Activated naive CD4-positive, alpha-beta T cell treated with anti-CD3 and anti-CD28 coated beads for 36 hours (primary cell): Measurements from ENCODE around the gene PARN. TPM values are rescaled to one million over a fixed set of nuclear protein-coding genes. Genes with fewer than 3 reads are reported as not detected.
"Not testable (repeated sequence)": the region's sequence is repeated elsewhere in the genome, so short reads cannot be mapped to it uniquely, and the experiment has no call there.

ENCODE experiments used
- CTCF ChIA-PET: fragments of 350-600 bp; sonication (Branson Sonifier 250); formaldehyde crosslinking; loops from one replicate; lab custom pipeline; 2021; ENCODE audit warnings: antibody characterized with exemption; lab: Charles Lee
- DNase-seq: peaks from one replicate; pipeline ENCODE4 v3.0.0-alpha.2; 2020
- H3K27ac Mint-ChIP-seq: one replicate; pipeline ENCODE4 v1.8.0; 2021; ENCODE audit warnings: mild to moderate bottlenecking, mixed read lengths
- H3K27me3 Mint-ChIP-seq: one replicate; pipeline ENCODE4 v1.8.0; 2021; ENCODE audit warnings: low read depth, mixed read lengths
- H3K36me3 Mint-ChIP-seq: one replicate; pipeline ENCODE4 v1.8.0; 2021; ENCODE audit warnings: low read depth, mixed read lengths
- H3K4me1 Mint-ChIP-seq: one replicate; pipeline ENCODE4 v1.8.0; 2021; ENCODE audit warnings: low read depth, mixed read lengths
- H3K4me3 Mint-ChIP-seq: one replicate; pipeline ENCODE4 v1.8.0; 2021; ENCODE audit warnings: mild to moderate bottlenecking, moderate library complexity, mixed read lengths
- H3K9me3 Mint-ChIP-seq: one replicate; pipeline ENCODE4 v1.8.0; 2021; ENCODE audit warnings: mixed read lengths
- intact Hi-C: fragments of 100-400 bp; cut with micrococcal nuclease; formaldehyde crosslinking; loops from one replicate; pipeline ENCODE4 v1.15.1; 2023
- total RNA-seq, 2 experiments: library from RNA; stranded (reverse); gene quantifications; one replicate each; pipeline ENCODE4 v1.2.3, GENCODE V29; 2021

PARN gene
- total RNA-seq, 2 experiments from 2014 or later = 41.8 to 44.0 TPM

GRCh38 chr16:14402114-14403000 is 227.7 kb downstream of the PARN start:
- H3K27ac Mint-ChIP-seq, H3K9me3 Mint-ChIP-seq, H3K36me3 Mint-ChIP-seq, DNase-seq, H3K27me3 Mint-ChIP-seq, H3K4me1 Mint-ChIP-seq, intact Hi-C loops, H3K4me3 Mint-ChIP-seq: not testable (repeated sequence)
- CTCF ChIA-PET = interaction anchor here (0.6 kb wide), 1 partner anchor 53 kb away, joined by 3 read pairs; no protein-coding TSS in a partner anchor

- DNase-seq, intact Hi-C loops, H3K4me1 Mint-ChIP-seq, H3K27ac Mint-ChIP-seq, CTCF ChIA-PET, H3K4me3 Mint-ChIP-seq, H3K27me3 Mint-ChIP-seq, H3K36me3 Mint-ChIP-seq, H3K9me3 Mint-ChIP-seq: not testable (repeated sequence)
Observed at GRCh38 chr16:14401711-14402061, 228.4 kb downstream of the PARN start.

GRCh38 chr16:14400978-14401710 is 228.9 kb downstream of the PARN start:
- DNase-seq, H3K4me3 Mint-ChIP-seq, CTCF ChIA-PET, intact Hi-C loops, H3K4me1 Mint-ChIP-seq, H3K36me3 Mint-ChIP-seq, H3K27me3 Mint-ChIP-seq, H3K27ac Mint-ChIP-seq, H3K9me3 Mint-ChIP-seq: not testable (repeated sequence)

GRCh38 chr16:14400285-14400977 is 229.6 kb downstream of the PARN start:
- no peak overlapping the region for H3K4me3 Mint-ChIP-seq
- no peak for DNase-seq
- intact Hi-C loops = no loop called here
- CTCF ChIA-PET = no interaction called here
- no peak overlapping the region for H3K27ac Mint-ChIP-seq
- H3K27me3 Mint-ChIP-seq = no peaks in the 10 kb centered on the region
- H3K9me3 Mint-ChIP-seq = no peaks in the 10 kb centered on the region
- no peaks in the 10 kb centered on the region for H3K36me3 Mint-ChIP-seq
- peaks cover 3% of the 10 kb centered on the region for H3K4me1 Mint-ChIP-seq

GRCh38 chr16:14399378-14400284 is 230.4 kb downstream of the PARN start:
- no peaks in the 10 kb centered on the region for H3K9me3 Mint-ChIP-seq
- H3K27me3 Mint-ChIP-seq = no peaks in the 10 kb centered on the region
- H3K27ac Mint-ChIP-seq = no peak overlapping the region
- H3K4me3 Mint-ChIP-seq = no peak overlapping the region
- intact Hi-C loops = no loop called here
- no peaks in the 10 kb centered on the region for H3K4me1 Mint-ChIP-seq
- no peaks in the 10 kb centered on the region for H3K36me3 Mint-ChIP-seq
- CTCF ChIA-PET = no interaction called here
- DNase-seq = no peak

- Mint-ChIP-seq H3K4me3 (no peak overlapping the region), H3K27me3 (no peaks in the 10 kb centered on the region), H3K4me1 (no peaks in the 10 kb centered on the region), H3K36me3 (no peaks in the 10 kb centered on the region), H3K27ac (no peak overlapping the region), H3K9me3 (no peaks in the 10 kb centered on the region)
- CTCF ChIA-PET = no interaction called here
- intact Hi-C loops = no loop called here
- no peak for DNase-seq
Observed at GRCh38 chr16:14398014-14398717, 231.9 kb downstream of the PARN start.

GRCh38 chr16:14395710-14396304 is 234.3 kb downstream of the PARN start:
- H3K27ac Mint-ChIP-seq, H3K36me3 Mint-ChIP-seq, CTCF ChIA-PET, H3K4me1 Mint-ChIP-seq, H3K27me3 Mint-ChIP-seq, DNase-seq, H3K4me3 Mint-ChIP-seq, H3K9me3 Mint-ChIP-seq, intact Hi-C loops: not testable (repeated sequence)

- Mint-ChIP-seq H3K27me3 (no peaks in the 10 kb centered on the region), H3K4me1 (no peaks in the 10 kb centered on the region), H3K4me3 (no peak overlapping the region), H3K27ac (no peak overlapping the region), H3K36me3 (no peaks in the 10 kb centered on the region), H3K9me3 (no peaks in the 10 kb centered on the region)
- intact Hi-C loops = no loop called here
- DNase-seq = no peak
- CTCF ChIA-PET = no interaction called here
Observed at GRCh38 chr16:14394834-14395233, 235.2 kb downstream of the PARN start.

- intact Hi-C loops = no loop called here
- Mint-ChIP-seq H3K4me1 (no peaks in the 10 kb centered on the region), H3K36me3 (no peaks in the 10 kb centered on the region), H3K27me3 (no peaks in the 10 kb centered on the region), H3K9me3 (no peaks in the 10 kb centered on the region), H3K27ac (no peak overlapping the region), H3K4me3 (no peak overlapping the region)
- CTCF ChIA-PET = interaction anchor here (0.9 kb wide), 1 partner anchor 85 kb away, joined by 3 read pairs; no protein-coding TSS in a partner anchor
- no peak for DNase-seq
Observed at GRCh38 chr16:14392960-14393359, 237.1 kb downstream of the PARN start.

- Mint-ChIP-seq H3K36me3 (no peaks in the 10 kb centered on the region), H3K27ac (no peak overlapping the region), H3K4me3 (no peak overlapping the region), H3K27me3 (no peaks in the 10 kb centered on the region), H3K4me1 (no peaks in the 10 kb centered on the region), H3K9me3 (no peaks in the 10 kb centered on the region)
- DNase-seq = no peak
- intact Hi-C loops = no loop called here
- CTCF ChIA-PET = interaction anchor here (0.7 kb wide), 1 partner anchor 37 kb away, joined by 3 read pairs; no protein-coding TSS in a partner anchor
Observed at GRCh38 chr16:14389359-14389758, 240.7 kb downstream of the PARN start.

- no peaks in the 10 kb centered on the region for H3K9me3 Mint-ChIP-seq
- H3K36me3 Mint-ChIP-seq = no peaks in the 10 kb centered on the region
- CTCF ChIA-PET = no interaction called here
- no peak overlapping the region for H3K27ac Mint-ChIP-seq
- H3K4me3 Mint-ChIP-seq = no peak overlapping the region
- no peaks in the 10 kb centered on the region for H3K4me1 Mint-ChIP-seq
- DNase-seq = no peak
- intact Hi-C loops = no loop called here
- no peaks in the 10 kb centered on the region for H3K27me3 Mint-ChIP-seq
Observed at GRCh38 chr16:14388243-14388642, 241.8 kb downstream of the PARN start.
